Ammon's horn (tissue), 1 donor: ENCODE measurements around the gene CCSER1.
A peak's percentile ranks its signal among the peaks of the same experiment; 100 is the strongest.
"Not testable (repeated sequence)": the region's sequence is repeated elsewhere in the genome, so short reads cannot be mapped to it uniquely, and the experiment has no call there.

Experiments
- DNase-seq: peaks from one replicate; pipeline ENCODE4 v3.0.0-alpha.2; 2016; ENCODE audit warnings: low spot score

The CCSER1 gene

DNA sequence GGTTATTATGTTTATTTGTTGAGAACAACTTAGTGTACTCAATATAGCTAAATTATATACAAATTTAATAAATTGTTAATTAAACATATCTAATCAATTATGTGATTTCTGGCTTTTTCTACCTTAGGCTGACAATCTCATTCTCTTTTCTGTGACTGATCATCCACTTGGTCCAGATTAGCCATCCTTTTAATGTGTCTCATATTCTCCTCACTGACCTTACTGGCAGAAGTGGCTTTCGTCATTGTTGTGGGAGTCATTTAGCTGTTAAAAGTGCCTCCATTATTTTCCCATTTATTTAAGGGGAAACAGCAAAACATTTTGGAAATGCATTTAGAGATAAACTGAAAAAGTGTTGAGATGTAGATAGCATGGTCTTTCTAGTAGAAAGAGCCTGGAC lies 172.2 kb downstream of the CCSER1 start:
- no peak for DNase-seq

DNA sequence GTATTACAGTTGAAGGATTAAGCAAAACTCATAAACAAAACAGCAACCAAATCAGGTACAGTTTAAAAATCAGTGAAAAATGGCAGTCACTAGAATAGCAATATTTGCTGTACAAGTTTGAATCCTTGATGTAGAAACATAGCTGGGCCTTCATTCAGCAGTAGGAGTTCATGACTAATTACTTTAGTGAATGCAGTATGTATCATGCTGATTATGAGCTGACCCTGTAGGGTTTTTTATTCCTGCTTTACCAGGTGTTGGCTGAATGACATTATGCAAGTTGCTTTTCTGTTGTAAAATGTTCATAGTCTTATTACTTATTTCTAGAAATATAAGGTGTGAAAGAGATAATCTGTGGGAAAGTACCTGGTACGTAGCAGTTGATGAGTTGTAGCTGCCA lies 179.6 kb downstream of the CCSER1 start:
- no peak for DNase-seq

- DNase-seq: not testable (repeated sequence)
Observed at GRCh38 chr4:90317140-90317539, 189.9 kb downstream of the CCSER1 start.

DNA sequence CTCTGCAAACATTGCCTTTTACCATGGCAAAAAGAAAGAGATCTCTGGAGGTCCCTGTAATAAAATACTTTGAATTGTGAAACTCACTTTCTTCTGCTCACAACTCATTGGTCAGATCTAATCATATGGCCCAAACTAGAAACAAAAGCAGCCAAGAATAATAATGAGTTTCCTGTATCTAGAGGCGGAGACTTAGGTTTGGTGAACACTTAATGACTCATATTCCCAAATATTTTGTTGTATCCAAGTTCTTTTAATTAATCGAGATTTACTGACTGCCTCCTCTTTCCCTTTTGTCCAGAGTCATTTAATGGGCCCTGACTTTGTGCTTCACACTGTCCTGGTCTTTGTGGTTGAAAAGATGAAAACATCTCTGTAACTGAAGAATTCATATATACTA lies 190.6 kb downstream of the CCSER1 start:
- no peak for DNase-seq

- DNase-seq: peak; percentile 51
Observed at GRCh38 chr4:90318193-90318592, 191.0 kb downstream of the CCSER1 start.

DNA sequence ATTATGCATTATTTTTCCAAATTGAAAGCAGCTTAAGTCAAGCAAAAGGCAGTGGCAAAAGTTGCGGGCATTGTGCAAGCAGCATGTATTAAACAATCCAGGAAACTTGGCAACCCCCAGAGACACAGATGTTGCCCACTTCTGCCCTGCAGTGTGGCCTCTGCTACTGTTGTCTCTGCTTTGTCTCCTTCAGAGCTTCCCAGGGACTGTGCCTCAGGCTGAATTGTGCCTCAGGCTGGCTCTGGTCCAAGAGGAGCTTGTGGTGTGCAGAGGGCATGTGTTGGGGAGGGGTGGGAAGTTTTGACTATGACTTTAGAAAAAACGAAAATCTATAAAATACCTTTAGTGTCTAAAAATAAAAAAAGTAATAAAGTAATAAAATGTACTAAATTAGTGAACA lies 201.4 kb downstream of the CCSER1 start:
- peak; percentile 30 for DNase-seq

DNA sequence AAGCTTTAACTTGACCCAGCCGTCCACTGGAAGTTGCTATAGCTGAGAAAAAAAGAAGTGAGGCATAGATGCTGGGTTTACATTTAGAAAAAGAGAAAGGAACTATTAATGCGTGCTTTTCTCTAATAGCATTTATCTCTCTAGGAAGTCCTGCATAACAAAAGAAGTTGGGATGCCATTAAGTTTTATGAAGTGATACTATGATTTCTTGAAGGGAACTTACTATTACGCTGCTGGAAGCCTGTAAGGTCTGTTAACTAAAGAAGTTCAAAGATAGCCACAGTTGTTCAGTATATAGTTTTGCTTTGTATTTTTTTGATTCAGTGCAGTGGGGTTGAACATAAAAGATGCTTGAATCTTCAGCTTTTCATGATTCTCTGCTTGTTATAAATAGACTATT lies 203.4 kb downstream of the CCSER1 start:
- DNase-seq: no peak

- no peak for DNase-seq
Observed at GRCh38 chr4:90345549-90346215, 218.5 kb downstream of the CCSER1 start.

- DNase-seq: no peak
Observed at GRCh38 chr4:90349636-90350035, 222.4 kb downstream of the CCSER1 start.

- peak; percentile 65 for DNase-seq
Observed at GRCh38 chr4:90357117-90357710, 230.0 kb downstream of the CCSER1 start.

DNA sequence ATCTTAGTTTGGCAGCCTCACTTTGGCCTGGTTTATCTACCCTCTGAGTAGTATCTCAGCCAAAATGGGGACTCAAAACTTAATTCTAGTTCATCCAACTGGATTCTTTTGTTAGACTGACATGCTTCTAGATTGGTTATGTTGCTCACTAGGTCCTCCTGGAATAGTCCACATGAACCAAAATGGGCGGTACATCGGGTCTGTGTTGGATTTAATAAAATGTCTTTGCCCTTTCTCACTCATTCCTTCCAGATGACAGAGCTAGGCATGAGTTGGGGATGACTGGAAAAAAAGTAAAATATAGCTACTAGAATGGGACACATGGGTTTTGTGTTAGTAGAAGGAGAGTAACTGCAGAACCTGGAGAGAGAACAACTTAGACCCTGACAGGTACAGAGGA lies 247.9 kb downstream of the CCSER1 start:
- DNase-seq: no peak

DNA sequence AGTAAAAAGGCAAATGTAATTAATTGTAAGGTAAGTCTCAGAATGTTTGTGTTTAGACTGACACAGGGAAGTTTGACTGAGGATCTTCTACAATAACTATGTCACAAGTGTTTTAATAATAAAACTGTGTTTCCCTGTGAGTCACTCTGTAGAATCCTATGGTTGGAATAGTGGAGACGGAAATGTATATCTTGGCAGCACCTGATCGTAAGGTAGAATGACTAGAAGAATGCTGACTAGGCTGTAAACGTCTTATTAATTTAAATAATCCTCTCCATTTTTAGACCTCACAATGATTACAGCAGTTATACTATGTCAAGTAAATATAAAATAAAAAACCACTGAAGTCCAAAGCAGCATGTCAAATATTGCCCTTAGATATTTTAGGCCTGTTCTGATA lies 266.0 kb downstream of the CCSER1 start:
- DNase-seq: no peak

GRCh38 chr4:90403781-90404180 lies 276.6 kb downstream of the CCSER1 start:
- no peak for DNase-seq

DNA sequence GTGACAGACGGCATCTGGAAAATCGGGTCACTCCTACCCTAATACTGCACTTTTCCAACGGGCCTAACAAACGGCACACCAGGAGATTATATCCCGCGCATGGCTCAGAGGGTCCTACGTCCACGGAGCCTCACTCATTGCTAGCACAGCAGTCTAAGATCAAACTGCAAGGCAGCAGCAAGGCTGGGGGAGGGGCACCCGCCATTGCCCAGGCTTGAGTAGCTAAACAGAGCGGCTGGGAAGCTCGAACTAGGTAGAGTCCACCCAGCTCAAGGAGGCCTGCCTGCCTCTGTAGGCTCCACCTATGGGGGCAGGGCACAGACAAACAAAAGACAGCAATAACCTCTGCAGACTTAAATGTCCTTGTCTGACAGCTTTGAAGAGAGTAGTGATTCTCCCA lies 280.7 kb downstream of the CCSER1 start:
- not testable (repeated sequence) for DNase-seq

GRCh38 chr4:90412786-90413185 lies 285.6 kb downstream of the CCSER1 start:
- DNase-seq: not testable (repeated sequence)

- DNase-seq: peak; percentile 30
Observed at GRCh38 chr4:90415116-90415515, 287.9 kb downstream of the CCSER1 start.

GRCh38 chr4:90419124-90419711 lies 292.0 kb downstream of the CCSER1 start:
- DNase-seq: peak; percentile 55

GRCh38 chr4:90421161-90421560 lies 294.0 kb downstream of the CCSER1 start:
- no peak for DNase-seq

- DNase-seq: no peak
Observed at GRCh38 chr4:90425893-90426292, 298.7 kb downstream of the CCSER1 start.

- no peak for DNase-seq
Observed at GRCh38 chr4:90438522-90438921, 311.3 kb downstream of the CCSER1 start.

DNA sequence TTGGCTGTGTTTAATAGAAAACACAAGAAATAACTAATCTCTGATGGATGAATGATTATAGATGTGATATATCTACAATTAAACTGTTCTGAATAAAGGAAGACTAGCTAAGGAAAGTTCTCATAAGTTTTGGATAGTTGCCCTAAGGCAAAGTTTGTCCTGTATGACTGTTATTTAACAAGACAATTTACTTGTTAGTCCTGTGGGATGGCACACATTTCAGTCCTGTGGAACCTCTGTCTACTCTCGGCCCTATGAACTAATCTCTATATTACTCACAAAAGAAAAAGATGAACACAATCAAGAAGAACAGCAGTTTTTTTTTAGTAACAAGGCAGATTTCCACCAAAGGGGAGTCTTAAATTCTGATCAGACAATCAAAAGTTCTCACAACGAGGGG lies 314.6 kb downstream of the CCSER1 start:
- no peak for DNase-seq

GRCh38 chr4:90442619-90443018 lies 315.4 kb downstream of the CCSER1 start:
- DNase-seq: no peak

- DNase-seq: no peak
Observed at GRCh38 chr4:90443231-90443630, 316.0 kb downstream of the CCSER1 start.

DNA sequence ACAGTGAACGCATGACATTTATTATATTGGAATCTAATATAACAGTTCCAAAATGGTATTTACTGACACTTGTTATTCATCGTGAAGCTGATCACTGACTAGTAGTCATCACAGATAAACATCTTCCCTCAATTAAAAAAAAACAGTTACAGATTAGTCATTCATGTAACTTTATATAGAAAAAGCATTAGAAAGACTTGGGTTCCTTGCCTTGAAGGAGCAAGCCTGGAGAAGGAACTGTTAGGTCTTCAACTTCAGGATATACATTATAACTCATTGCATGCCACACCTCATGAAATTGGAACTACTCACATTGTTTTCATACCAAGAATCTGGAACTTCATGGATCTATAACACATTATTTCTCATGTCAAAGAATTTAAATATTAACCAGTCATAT lies 317.7 kb downstream of the CCSER1 start:
- DNase-seq: no peak
